ENCODE results near the gene CADM4.
A peak's percentile ranks its signal among the peaks of the same experiment; 100 is the strongest.
"Not testable (repeated sequence)": the region's sequence is repeated elsewhere in the genome, so short reads cannot be mapped to it uniquely, and the experiment has no call there.

CADM4 gene

GRCh38 chr19:43594081-43594697, 45.5 kb downstream of the CADM4 start:
- in situ Hi-C loops (cut with MboI; ENCODE audit: low pct_unique_long_range_greater_than_20kb, low sequenced_read_pairs) = no loop called here
- no peak for DNase-seq

GRCh38 chr19:43592800-43593350, 46.8 kb downstream of the CADM4 start:
- in situ Hi-C loops (cut with MboI; ENCODE audit: low pct_unique_long_range_greater_than_20kb, low sequenced_read_pairs) = no loop called here
- DNase-seq = no peak

GRCh38 chr19:43591904-43592772, 47.5 kb downstream of the CADM4 start:
- DNase-seq = no peak
- in situ Hi-C loops (cut with MboI; ENCODE audit: low pct_unique_long_range_greater_than_20kb, low sequenced_read_pairs) = no loop called here

DNA sequence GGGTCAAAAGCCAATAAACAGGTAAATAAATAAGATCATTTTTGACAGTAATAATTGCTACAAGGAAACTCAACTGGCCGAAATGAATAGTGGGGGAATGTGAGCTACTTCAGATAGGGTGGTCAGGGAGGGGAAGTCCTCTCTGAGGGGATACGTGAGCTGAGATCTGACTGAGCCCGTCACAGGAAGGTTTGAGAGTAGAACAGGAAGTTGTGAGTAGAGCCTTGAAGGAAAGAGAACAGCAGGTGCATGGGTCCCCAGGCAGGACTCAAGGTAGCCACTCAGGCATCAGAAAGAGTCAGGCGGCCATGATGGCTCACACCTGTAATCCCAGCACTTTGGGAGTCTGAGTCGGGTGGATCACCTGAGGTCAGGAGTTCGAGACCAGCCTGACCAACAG, 50.0 kb downstream of the CADM4 start:
- in situ Hi-C loops (cut with MboI; ENCODE audit: low pct_unique_long_range_greater_than_20kb, low sequenced_read_pairs) = no loop called here
- no peak for DNase-seq

GRCh38 chr19:43589277-43589676, 50.4 kb downstream of the CADM4 start:
- in situ Hi-C loops (cut with MboI; ENCODE audit: low pct_unique_long_range_greater_than_20kb, low sequenced_read_pairs) = no loop called here
- no peak for DNase-seq

DNA sequence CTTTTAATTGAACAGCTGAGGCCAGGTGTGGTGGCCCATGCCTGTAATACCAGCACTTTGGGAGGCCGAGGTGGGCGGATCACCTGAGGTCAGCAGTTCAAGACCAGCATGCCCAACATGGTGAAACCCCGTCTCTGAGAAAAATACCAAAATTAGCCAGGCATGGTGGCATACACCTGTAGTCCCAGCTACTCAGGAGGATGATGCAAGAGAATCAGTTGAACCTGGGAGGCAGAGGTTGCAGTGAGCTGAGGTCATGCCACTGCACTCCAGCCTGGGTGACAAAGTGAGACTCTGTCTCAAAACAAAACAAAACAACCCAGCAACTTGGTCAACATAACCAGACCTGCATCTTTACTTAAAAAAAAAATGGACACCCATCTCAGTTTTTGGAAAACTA, 52.6 kb downstream of the CADM4 start:
- in situ Hi-C loops (cut with MboI; ENCODE audit: low pct_unique_long_range_greater_than_20kb, low sequenced_read_pairs); DNase-seq: not testable (repeated sequence)

DNA sequence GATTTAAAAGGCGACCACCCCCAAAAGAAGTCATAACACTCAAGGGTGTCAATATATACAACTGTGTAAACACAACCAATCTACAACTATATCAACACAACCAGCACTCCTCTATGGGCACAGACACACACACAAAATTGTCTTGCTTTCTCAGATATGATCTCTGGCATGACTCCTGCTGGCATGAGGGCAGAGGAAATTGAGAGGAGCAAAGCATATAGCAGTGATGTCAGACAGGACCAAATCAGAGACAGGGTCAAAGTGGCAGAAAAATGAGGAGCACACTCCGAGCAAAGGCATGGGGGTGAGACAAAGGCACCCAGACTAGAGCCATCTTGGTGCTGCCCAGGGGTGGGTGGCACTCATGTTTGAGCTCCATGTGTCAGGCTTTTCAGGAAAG, 53.3 kb downstream of the CADM4 start:
- in situ Hi-C loops (cut with MboI; ENCODE audit: low pct_unique_long_range_greater_than_20kb, low sequenced_read_pairs) = no loop called here
- no peak for DNase-seq

DNA sequence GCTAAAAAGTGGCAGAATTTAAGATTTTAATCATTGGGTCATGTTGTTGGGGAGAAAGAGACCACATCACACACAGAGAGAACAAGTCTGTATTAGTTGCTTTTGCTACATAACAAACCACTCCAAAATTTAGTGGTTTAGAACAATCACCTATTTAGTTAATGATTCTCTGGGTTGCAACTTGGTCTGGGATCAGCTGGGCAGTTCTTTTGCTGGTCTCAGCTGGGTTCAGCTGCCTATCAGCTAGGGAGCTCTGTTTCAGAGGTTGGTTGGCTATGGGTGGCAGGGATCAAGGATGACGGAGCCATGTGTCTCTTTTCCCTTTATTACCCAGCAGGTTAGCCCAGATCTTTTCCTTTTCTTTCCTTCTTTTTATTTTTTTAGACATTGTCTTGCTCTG, 55.2 kb downstream of the CADM4 start:
- in situ Hi-C loops (cut with MboI; ENCODE audit: low pct_unique_long_range_greater_than_20kb, low sequenced_read_pairs) = no loop called here
- no peak for DNase-seq

GRCh38 chr19:43582495-43582894, 57.2 kb downstream of the CADM4 start:
- DNase-seq = no peak
- in situ Hi-C loops (cut with MboI; ENCODE audit: low pct_unique_long_range_greater_than_20kb, low sequenced_read_pairs) = no loop called here

GRCh38 chr19:43581467-43581866, 58.2 kb downstream of the CADM4 start:
- no peak for DNase-seq
- in situ Hi-C loops (cut with MboI; ENCODE audit: low pct_unique_long_range_greater_than_20kb, low sequenced_read_pairs) = no loop called here

DNA sequence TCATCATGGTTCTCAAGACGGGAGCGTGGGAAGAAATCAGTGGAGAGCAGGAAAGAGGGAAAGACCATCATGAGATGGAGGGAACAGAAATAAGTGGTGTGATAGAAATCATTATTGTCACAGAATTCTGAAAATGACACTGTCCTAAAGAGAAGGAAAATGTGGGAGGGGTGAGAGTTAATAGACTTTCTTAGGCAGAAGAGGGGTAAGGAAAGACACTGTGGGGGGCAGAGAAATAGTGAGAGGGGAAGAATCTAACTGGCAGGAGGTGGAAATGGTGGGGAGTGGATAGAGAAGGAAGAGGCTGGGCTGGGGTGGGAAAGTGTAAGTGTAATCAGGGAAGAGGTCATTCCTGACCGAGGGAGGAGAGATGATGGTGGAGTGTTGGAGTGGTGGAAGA, 60.9 kb downstream of the CADM4 start:
- in situ Hi-C loops (cut with MboI; ENCODE audit: low pct_unique_long_range_greater_than_20kb, low sequenced_read_pairs) = no loop called here

GRCh38 chr19:43575955-43576878, 63.4 kb downstream of the CADM4 start:
- in situ Hi-C loops (cut with MboI; ENCODE audit: low pct_unique_long_range_greater_than_20kb, low sequenced_read_pairs) = no loop called here
- DNase-seq = no peak

More for the DNA sequence above, 60.9 kb downstream of the CADM4 start:
- no peak for DNase-seq

DNA sequence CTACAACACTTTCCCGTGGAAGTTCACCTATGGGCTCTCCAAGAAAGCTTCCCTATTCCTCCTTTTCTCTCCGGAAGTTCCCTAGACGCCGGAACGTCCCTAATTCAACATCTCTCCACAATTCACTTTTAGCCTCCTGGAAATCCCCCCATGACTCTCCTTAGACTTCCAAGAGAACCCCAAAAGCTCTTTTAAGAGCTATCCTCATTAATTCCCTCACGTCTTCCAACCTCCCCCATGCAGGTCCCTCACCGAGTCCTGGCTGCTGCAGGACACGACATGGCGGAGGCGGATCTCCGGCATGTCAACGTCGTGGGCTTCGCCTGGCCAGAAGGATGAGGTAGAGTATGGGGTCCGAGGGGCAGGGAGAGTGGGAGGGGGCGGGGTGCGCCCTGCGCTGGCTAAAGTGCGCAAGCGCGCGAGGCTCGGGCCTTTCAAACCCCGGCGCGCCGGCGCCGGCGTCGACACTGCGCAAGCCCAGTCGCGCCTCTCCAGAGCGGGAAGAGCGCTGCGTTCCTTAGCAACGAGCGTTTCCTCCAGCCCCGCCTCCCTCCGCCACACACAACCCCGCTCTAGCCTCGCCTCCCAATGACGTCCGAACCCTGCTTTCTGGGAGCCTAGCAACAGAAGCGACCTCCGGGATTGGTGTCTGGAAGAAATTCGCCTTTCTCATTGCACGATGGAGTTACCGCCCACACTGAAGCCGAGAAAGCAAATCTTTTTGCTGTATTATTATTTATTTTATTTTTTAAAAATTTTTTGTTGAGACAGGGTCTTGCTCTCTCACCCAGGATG, 64.3 kb downstream of the CADM4 start, which contains the start of the genes PINLYP and XRCC1:
Gene PINLYP (plus strand): TSS at position 646 of the 795 bp plus-strand sequence. CDS start 1,391 bp downstream, outside the sequence.
Gene XRCC1 (minus strand): TSS at position 372 of the 795 bp plus-strand sequence. CDS start 69 bp downstream, at position 303.
- peak; percentile 99 for DNase-seq
- in situ Hi-C loops (cut with MboI; ENCODE audit: low pct_unique_long_range_greater_than_20kb, low sequenced_read_pairs) = no loop called here

- no peak for DNase-seq
- in situ Hi-C loops (cut with MboI; ENCODE audit: low pct_unique_long_range_greater_than_20kb, low sequenced_read_pairs) = no loop called here
Measured at GRCh38 chr19:43574424-43575155, 65.1 kb downstream of the CADM4 start.
